CD4-positive, alpha-beta T cell treated with Interleukin-4 for 4 hours (primary cell): ENCODE data around the gene DYNLL2.
"Not testable (repeated sequence)": the region's sequence is repeated elsewhere in the genome, so short reads cannot be mapped to it uniquely, and the experiment has no call there.

Source experiments
- DNase-seq: peaks from one replicate; pipeline ENCODE4 v3.0.0-alpha.2; 2020

The DYNLL2 gene

GRCh38 chr17:58082870-58083490 lies at the start of gene DYNLL2:
TSS of gene DYNLL2 (plus strand) at chr17:58083419. CDS start at chr17:58087091, 3,672 bp downstream.
- DNase-seq = peak; percentile 90

- no peak for DNase-seq
Measured at GRCh38 chr17:58039975-58040374, 43.2 kb upstream of the DYNLL2 start.

GRCh38 chr17:58040386-58040785 lies 42.8 kb upstream of the DYNLL2 start:
- DNase-seq = no peak

DNA sequence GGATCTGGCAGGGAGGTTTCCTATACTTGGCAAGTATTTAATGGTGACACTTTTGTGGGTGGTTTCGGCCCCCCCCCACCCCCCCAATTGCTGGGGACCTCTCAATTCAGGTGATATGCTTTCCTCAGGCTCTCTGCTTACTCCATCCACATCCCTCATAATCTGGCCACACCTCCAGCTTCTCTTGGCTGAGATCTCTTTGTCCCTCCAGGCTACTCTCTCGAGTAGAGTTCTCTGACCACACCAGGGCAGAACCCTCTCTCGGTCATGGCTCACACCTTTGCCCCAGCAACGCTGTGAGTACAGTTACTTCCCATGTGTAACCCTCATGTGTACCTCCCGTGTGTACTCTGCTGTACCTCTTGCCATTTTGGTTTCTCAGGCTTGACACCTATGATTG lies 42.1 kb upstream of the DYNLL2 start:
- no peak for DNase-seq

DNA sequence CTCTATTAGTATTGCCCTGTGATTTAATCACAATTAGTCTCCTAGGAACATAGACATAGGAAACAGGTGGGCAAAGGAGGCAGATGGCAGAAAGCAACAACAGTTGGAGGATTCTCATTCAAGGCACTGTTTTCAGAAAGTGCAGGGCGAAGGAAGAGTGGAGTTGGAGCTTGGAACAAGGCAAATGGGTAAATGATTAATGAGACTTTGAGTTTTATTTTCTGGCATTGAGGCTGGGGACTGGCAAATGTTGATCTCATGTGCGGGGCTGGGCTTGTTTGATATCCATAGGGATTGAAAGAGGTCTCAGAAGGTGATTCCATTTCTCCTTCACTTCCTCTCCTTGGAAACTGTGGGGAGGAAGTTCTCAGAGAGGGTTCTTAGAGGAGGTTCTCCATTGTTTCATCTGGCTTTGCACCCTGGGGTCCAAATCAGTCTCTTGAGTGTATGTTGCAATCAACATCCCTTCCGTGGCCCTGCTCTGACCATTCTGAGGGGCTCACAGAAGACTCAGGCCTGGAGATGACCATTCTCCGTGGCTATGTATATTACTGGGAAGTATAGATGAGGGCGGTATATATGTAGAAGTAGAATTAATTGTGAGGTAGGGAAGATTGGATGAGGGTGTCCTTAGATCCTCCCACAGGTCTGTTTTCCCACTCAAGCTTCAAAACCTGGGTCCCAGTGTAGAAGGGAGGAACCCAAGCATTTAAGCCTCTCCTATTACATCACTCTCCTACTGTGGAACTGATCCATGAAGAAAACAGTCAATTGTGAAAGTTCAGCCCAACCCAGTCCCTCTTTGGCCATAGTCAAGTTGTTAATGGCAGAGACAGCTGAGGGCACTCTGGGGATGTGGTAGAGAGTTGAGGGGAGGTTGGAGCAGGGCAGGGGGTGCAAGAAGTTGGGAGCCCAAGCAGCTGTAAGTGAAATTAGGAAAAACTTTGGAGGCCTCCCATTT lies 39.7 kb upstream of the DYNLL2 start:
- no peak for DNase-seq

GRCh38 chr17:58044256-58044655 lies 39.0 kb upstream of the DYNLL2 start:
- not testable (repeated sequence) for DNase-seq

- DNase-seq = no peak
Measured at GRCh38 chr17:58046239-58047094, 36.8 kb upstream of the DYNLL2 start.

- DNase-seq = no peak
Measured at GRCh38 chr17:58047376-58048150, 35.7 kb upstream of the DYNLL2 start.

GRCh38 chr17:58049533-58049932 lies 33.7 kb upstream of the DYNLL2 start:
- no peak for DNase-seq

GRCh38 chr17:58050966-58051365 lies 32.3 kb upstream of the DYNLL2 start:
- no peak for DNase-seq

GRCh38 chr17:58051468-58051867 lies 31.8 kb upstream of the DYNLL2 start:
- no peak for DNase-seq

GRCh38 chr17:58052407-58052806 lies 30.8 kb upstream of the DYNLL2 start:
- no peak for DNase-seq

DNA sequence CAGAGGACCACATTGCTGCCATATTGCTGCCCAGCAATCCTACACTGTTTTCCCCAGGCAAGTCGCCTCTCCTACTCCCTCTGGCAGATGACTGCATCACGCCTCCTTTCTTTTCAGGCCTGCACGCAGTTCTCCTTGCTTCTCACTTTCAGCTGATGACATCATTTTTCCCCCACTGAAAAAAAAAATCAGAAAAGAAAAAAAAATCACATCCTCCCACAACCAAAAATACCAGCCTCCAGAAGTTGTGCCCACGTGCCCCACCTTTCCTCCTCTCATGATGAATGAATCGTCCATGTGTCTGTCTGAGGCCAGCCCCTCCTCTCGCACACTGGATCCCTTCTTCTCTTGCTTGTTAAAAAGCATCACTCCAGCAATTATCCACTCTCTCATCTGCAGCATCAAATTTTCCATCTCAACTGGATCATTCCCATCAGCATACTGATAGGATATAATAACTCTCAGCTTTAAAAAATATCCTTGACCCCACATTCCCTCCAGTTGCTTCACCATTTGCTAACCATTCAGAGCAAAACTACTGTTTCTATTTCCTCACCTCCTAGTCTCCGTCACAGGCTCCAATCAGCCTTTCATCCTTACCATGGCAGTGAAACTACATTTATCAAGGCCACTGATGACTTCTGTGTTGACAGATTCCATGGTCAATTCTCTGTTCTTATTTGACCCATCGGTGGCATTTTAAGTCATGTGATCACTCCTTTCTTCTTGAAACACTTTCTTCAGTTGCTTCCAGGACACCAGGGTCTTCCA lies 30.1 kb upstream of the DYNLL2 start:
- no peak for DNase-seq

DNA sequence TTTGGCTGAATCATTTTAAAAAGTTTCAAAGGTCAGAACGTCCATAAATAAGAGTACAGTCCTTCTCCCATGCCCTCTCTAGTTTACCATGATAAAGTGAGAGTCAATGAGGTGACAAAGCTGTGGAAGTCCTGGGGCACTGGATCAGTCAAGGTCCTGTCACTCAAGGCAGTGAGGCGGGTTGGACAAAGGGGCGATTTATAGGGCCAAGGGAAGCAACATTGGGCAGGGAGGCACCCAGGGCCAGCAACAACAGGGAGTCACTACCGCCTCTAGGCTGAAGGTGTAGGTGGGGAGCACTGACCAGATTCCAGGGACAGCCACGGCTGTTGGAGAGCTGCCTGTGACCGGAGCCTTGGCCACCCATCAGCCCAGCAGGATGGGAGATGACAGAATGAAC lies 28.6 kb upstream of the DYNLL2 start:
- no peak for DNase-seq

DNA sequence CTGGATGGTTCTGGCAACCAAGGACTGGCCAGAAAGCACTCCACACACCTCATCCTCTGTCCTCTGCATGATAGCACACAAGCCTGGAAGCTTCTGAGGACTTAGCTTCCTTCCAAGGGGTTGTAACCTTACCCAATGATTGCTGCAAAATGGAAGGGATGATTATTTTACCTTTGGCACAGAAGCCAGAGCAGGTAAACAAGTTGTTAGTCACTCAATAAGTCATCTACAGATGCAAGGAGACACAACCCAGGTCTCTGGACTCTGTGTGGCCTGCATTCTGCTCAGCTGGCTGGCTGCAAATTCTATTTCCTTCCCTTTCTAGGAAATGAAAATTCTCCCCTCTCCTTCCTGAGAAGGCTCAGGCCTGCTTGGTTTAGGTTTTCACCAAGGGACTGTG lies 26.7 kb upstream of the DYNLL2 start:
- DNase-seq = no peak

DNA sequence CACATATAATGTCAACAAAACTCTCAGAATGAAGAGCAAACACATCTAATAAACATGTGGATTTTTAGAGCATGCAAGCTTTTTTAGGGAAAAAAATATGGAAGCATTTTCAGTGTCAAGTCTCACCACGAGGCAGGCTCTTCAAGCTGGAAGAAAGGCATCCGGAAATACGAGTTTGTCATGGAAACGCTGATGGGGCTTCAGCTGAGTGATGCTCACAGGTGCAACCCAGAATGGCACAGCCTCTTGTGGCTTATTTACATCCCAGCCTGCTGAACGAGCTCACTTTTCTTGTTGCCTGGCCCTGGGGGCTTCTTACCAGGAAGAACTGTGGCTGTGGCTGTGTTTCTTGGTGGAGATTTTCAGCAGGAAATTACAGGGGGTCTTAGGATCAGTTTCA lies 24.1 kb upstream of the DYNLL2 start:
- DNase-seq = no peak

DNA sequence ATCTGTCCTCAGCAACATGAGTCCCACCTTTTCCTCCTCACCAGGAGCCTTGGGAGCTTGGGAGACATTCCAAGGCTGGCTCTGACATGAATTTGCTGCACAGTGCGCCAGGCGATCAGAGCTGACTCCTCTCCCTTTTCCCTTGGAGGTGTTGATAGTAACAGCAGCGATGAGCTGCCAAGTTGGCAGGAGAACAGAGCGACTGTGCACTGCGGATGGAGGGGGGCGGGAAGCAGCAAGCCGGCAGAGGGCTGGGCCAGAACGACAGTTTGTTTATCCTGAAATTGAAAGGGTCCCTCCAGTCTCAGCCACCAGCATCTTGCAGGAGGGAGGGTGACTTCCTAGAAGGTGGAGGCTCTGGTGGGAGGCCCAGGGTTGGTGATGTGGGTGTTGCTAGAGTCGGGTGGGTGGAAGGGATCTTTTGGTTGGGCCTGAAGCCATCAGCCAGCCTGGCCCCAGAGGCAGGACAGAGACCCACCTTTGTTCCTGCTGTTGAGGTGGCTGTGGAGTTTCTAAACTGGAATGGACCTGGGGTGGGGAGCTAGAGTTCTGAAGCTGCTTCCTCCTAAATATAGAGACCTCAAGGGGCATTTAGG lies 22.5 kb upstream of the DYNLL2 start:
- DNase-seq = no peak

- DNase-seq = no peak
Measured at GRCh38 chr17:58061672-58062071, 21.5 kb upstream of the DYNLL2 start.

- no peak for DNase-seq
Measured at GRCh38 chr17:58065238-58065637, 18.0 kb upstream of the DYNLL2 start.

DNA sequence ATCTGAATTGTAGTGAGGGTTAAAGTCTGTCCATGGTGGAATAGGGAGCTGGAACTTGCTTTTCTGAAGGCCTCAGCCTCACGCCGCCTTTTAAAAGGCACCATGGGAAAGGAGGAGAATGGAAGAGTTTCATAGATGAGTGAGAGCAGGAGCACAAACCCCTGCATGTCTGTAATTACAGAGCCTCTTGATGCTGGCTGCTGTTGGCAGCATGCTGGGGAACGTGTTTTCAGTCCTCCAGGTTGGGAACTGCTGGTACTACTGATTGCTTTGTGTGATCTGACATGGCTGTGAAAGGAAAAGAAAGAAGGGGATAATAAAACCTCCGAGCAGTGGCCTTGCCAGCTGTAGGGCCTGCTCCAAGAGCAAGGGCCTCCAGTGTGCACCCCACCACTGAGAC lies 16.8 kb upstream of the DYNLL2 start:
- DNase-seq = no peak

DNA sequence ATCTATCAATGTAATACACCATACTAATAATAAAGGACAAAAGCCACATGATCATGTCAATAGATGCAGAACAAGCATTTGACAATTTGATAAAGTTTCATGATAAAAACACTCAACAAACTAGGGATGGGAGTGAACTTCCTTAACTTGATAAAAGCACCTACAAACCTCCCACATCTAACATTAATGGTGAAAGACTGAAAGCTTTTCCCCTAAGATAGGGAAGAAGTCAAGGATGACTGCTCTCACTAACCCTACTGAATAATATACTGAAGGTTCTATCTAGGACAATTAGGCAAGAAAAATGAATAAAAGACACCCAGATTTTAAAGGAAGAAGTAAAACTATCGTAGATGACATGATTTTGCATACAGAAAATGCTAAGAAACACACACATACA lies 10.4 kb upstream of the DYNLL2 start:
- no peak for DNase-seq
